SK-N-MC (cell line): Measurements from ENCODE around the gene DCDC2B.

Experiments used
- EZH2 ChIP-seq: fragments of 200-600 bp; sonication (generic); IDR thresholded peaks from one replicate; pipeline ENCODE4 v1.6.1; 2017; ENCODE audit warnings: antibody characterized with exemption
- FOXP2 ChIP-seq: optimal IDR thresholded peaks from 2 replicates; pipeline ENCODE3; 2011; ENCODE audit warnings: mild to moderate bottlenecking, moderate library complexity; ENCODE audit not compliant: insufficient read depth; ENCODE audit errors: extremely low read length, control extremely low read depth
- POLR2AphosphoS5 ChIP-seq: IDR thresholded peaks from 2 replicates; pipeline ENCODE4 v1.6.1; 2012; ENCODE audit warnings: mild to moderate bottlenecking, low read depth, low read length, borderline replicate concordance

DNA sequence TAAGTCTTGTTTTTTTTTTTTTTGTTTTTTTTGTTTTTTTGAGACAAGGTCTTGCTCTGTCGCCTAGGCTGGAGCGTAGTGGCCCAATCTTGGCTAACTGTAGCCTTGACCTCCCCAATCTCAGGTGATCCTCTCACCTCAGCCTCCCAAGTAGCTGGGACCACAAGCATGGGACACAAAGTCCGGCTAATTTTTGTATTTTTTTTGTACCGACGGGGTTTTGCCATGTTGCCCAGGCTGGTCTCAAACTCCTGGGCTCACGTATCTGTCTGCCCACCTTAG is 48.3 kb downstream of the DCDC2B start:
- no peak for TF ChIP-seq POLR2AphosphoS5
- no peak for TF ChIP-seq EZH2
- no peak for TF ChIP-seq FOXP2
